ENCODE data around the gene USP22. TPM values are rescaled to one million over a fixed set of nuclear protein-coding genes. Genes with fewer than 3 reads are reported as not detected.

Gene USP22
- total and polyA plus RNA-seq, 2 of the 8 experiments (the other 6 are each of a cell fraction or from before 2014, with no cell fraction given), result 221 to 316 TPM

DNA sequence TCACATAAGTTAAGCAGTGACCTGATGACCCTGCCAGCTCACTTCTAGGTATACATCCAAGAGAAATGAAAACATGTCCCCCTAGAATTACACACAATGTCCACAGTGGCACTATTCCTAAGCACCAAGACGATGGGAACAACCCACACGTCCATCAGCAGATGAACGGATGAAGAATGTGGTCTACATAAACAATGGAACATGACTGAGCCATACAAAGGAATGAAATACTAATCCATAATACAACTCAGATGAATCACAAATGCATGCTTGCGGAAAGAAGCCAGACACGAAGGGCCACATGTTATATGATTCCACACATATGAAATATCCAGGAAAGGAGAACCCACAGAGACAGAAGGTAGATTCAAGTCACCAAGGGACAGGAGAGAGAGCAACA is 17.4 kb downstream of the USP22 start:
- FAIRE-seq, result peak; percentile 62
- TF ChIP-seq GTF2F1 (IDR thresholded peaks at IDR 0.05; ENCODE audit: borderline replicate concordance, low read depth, low read length), result no peak
- TF ChIP-seq CTBP2 (IDR thresholded peaks at IDR 0.05; ENCODE audit: borderline replicate concordance, insufficient read depth, insufficient read length, low read length), result no peak
- TF ChIP-seq BCL11A (IDR thresholded peaks at IDR 0.05; ENCODE audit: low read depth in 2 of 2, low read length in 2 of 2), result no peak
- TF ChIP-seq JUN (IDR thresholded peaks at IDR 0.05; ENCODE audit: low read depth, low read length), result no peak
- TF ChIP-seq BRCA1 (IDR thresholded peaks at IDR 0.05; ENCODE audit: low read depth, low read length), result no peak
- no peak for TF ChIP-seq TAF1 (IDR thresholded peaks at IDR 0.05; ENCODE audit: low read depth, low read length)
- TF ChIP-seq ATF2 (IDR thresholded peaks at IDR 0.05; ENCODE audit: low read length), result no peak
- no peak for TF ChIP-seq E2F6 (IDR thresholded peaks at IDR 0.05)
- no peak for TF ChIP-seq POLR2A (IDR thresholded peaks at IDR 0.05; ENCODE audit: control extremely low read depth in 1 of 2, low read depth in 2 of 2, low read length in 2 of 2)
- TF ChIP-seq KDM5A (IDR thresholded peaks at IDR 0.05; ENCODE audit: low read length), result no peak
- TF ChIP-seq NRF1 (IDR thresholded peaks at IDR 0.05; ENCODE audit: low read depth, low read length), result no peak
- TF ChIP-seq PHF8 (conservative IDR thresholded peaks at IDR 0.05; ENCODE audit: low read depth, low read length), result no peak

More for the DNA sequence above, 17.4 kb downstream of the USP22 start:
- no peak overlapping the region for H2BK5ac ChIP-seq (ENCODE audit: low read depth, low read length)
- peaks cover 78 to 100% of the 10 kb centered on the region in 2 experiments for H3K79me2 ChIP-seq (ENCODE audit: control insufficient read depth in 1 of 2, insufficient read depth in 2 of 2, low read length in 2 of 2)
- H3K4me3 ChIP-seq (ENCODE audit: extremely low read depth in 1 of 4, insufficient read depth in 2 of 4, low read depth in 3 of 4, low read length in 4 of 4), result no peak overlapping the region
- no peak overlapping the region for H2BK12ac ChIP-seq (ENCODE audit: low read depth, low read length)
- no peaks in the 10 kb centered on the region for H3K23me2 ChIP-seq (ENCODE audit: low read depth, low read length)
- H2AK5ac ChIP-seq (ENCODE audit: low read depth, low read length), result no peak overlapping the region
- H3K18ac ChIP-seq (ENCODE audit: extremely low read depth, low read length), result no peak overlapping the region
- peak overlapping the region; percentile 21 for H3K4ac ChIP-seq (replicated peaks; ENCODE audit: insufficient read length, low read depth, low read length)
- no peaks in the 10 kb centered on the region for H3K9me3 ChIP-seq (ENCODE audit: insufficient read depth in 2 of 2, low read depth in 1 of 2, low read length in 1 of 2)
- H3K23ac ChIP-seq (ENCODE audit: insufficient read length), result no peak overlapping the region
- H4K20me1 ChIP-seq (replicated peaks in 1 of 2; ENCODE audit: control insufficient read depth in 1 of 2, insufficient read depth in 2 of 2, low read length in 2 of 2), result peaks cover 40 to 62% of the 10 kb centered on the region in 2 experiments
- H3K4me2 ChIP-seq (ENCODE audit: insufficient read depth in 1 of 2, low read depth in 2 of 2, low read length in 2 of 2), result no peak overlapping the region
- H3K79me1 ChIP-seq (ENCODE audit: low read depth, low read length), result peaks cover 20% of the 10 kb centered on the region
- H4K91ac ChIP-seq (replicated peaks; ENCODE audit: insufficient read length, low read length), result no peak overlapping the region
- H2AFZ ChIP-seq (ENCODE audit: low read length), result no peak overlapping the region
- no peaks in the 10 kb centered on the region for H3K27me3 ChIP-seq (replicated peaks in 1 of 4; ENCODE audit: control insufficient read depth in 3 of 4, extremely low read depth in 1 of 4, insufficient read depth in 3 of 4, low read length in 3 of 4)
- peaks cover 28 to 80% (median 57%) of the 10 kb centered on the region in 4 experiments for H3K36me3 ChIP-seq (ENCODE audit: control insufficient read depth in 2 of 4, insufficient read depth in 4 of 4, low read length in 3 of 4)
- 98% methylated on average over 5 of the region's 5 CpGs; no CpG with 5 or more reads in 1 of the 2 experiments for WGBS, 2 experiments (ENCODE audit: extremely low coverage in 1 of 2, insufficient coverage in 1 of 2, insufficient read length in 1 of 2, insufficient replicate concordance in 2 of 2, low coverage in 1 of 2, low lambda C conversion rate in 2 of 2, missing lambda C conversion rate in 1 of 2)
- no peak overlapping the region for H3K27ac ChIP-seq (ENCODE audit: low read depth, low read length)
- H3K9ac ChIP-seq (replicated peaks in 1 of 4; ENCODE audit: extremely low read depth in 1 of 4, low read depth in 3 of 4, low read length in 3 of 4), result no peak overlapping the region; a peak in 2 of 7 replicates
- CTCF ChIA-PET (ENCODE audit: partially characterized antibody), result interaction anchor here (1.2 to 2.1 kb wide), 2 partner anchors 11 to 19 kb away, joined by 4 to 5 read pairs; no protein-coding TSS in a partner anchor
- H3K14ac ChIP-seq (ENCODE audit: insufficient read length), result no peak overlapping the region
- no peak overlapping the region for H2BK15ac ChIP-seq (ENCODE audit: low read length)
- H2BK20ac ChIP-seq (ENCODE audit: low read length), result no peak overlapping the region
- H4K8ac ChIP-seq (ENCODE audit: extremely low read depth, insufficient read depth, low read length), result no peak overlapping the region
- POLR2A ChIA-PET (ENCODE audit: partially characterized antibody), result interaction anchor here (0.9 to 4.1 kb wide), 6 partner anchors 9 to 29 kb away, joined by 3 to 15 read pairs (median 6); no protein-coding TSS in a partner anchor
- H3K4me1 ChIP-seq (replicated peaks in 1 of 4; ENCODE audit: control insufficient read depth in 3 of 4, insufficient read depth in 4 of 4, low read length in 3 of 4), result peaks cover 0 to 6% (median 0%) of the 10 kb centered on the region in 4 experiments; a peak in 2 of 7 replicates
- DNase-seq (ENCODE audit: low read depth in 1 of 2, low spot score in 2 of 2), result no peak
- H4K5ac ChIP-seq (ENCODE audit: insufficient read length, low read depth, low read length), result no peak overlapping the region
- H3K56ac ChIP-seq (replicated peaks; ENCODE audit: insufficient read length, low read depth, low read length), result no peak overlapping the region
- H2BK120ac ChIP-seq (replicated peaks; ENCODE audit: low read depth, low read length), result no peak overlapping the region

Measured in H1 (cell line).